Osteoblast (primary cell): Measurements from ENCODE around the gene FLACC1. TPM values are rescaled to one million over a fixed set of nuclear protein-coding genes. Genes with fewer than 3 reads are reported as not detected.

Experiments used
- DNase-seq: peaks from one replicate; pipeline ENCODE4 v3.0.0; 2011; ENCODE audit warnings: low spot score, mixed read lengths; ENCODE audit not compliant: insufficient read length; ENCODE audit errors: missing footprints
- H2AFZ ChIP-seq: 2 replicates; pipeline ENCODE4 v1.6.0; 2011; ENCODE audit warnings: mild to moderate bottlenecking, low read length
- H3K27ac ChIP-seq: 2 replicates; pipeline ENCODE4 v1.5.1; 2011; ENCODE audit warnings: mild to moderate bottlenecking, low read depth, low read length, moderate library complexity
- H3K27me3 ChIP-seq: 2 replicates; pipeline ENCODE4 v1.6.0; 2012; ENCODE audit warnings: mild to moderate bottlenecking, control low read depth, inconsistent platforms, low read length, moderate library complexity; ENCODE audit not compliant: insufficient read depth
- H3K36me3 ChIP-seq: 2 replicates; pipeline ENCODE4 v1.5.1; 2011; ENCODE audit warnings: mild to moderate bottlenecking, low read length, control low read depth, moderate library complexity; ENCODE audit not compliant: insufficient read depth
- H3K4me1 ChIP-seq: 2 replicates; pipeline ENCODE4 v1.5.1; 2011; ENCODE audit warnings: mild to moderate bottlenecking, low read length, control low read depth, moderate library complexity; ENCODE audit not compliant: insufficient read depth
- H3K4me2 ChIP-seq: 2 replicates; pipeline ENCODE4 v1.6.0; 2011; ENCODE audit warnings: mild to moderate bottlenecking, low read length; ENCODE audit not compliant: insufficient read depth
- H3K4me3 ChIP-seq: fragments of 200-600 bp; sonication (generic); 3 replicates; pipeline ENCODE4 v1.5.1; 2012; ENCODE audit warnings: mild to moderate bottlenecking, low read length, inconsistent platforms; ENCODE audit not compliant: insufficient read depth
- H3K79me2 ChIP-seq: 2 replicates; pipeline ENCODE4 v1.6.0; 2012; ENCODE audit warnings: mild to moderate bottlenecking, low read length, control low read depth, inconsistent platforms; ENCODE audit not compliant: insufficient read depth
- H3K9me3 ChIP-seq: 2 replicates; pipeline ENCODE4 v1.5.1; 2011; ENCODE audit warnings: low read depth, low read length, control low read depth
- H4K20me1 ChIP-seq: 2 replicates; pipeline ENCODE4 v1.6.0; 2012; ENCODE audit warnings: mild to moderate bottlenecking, low read length, control low read depth; ENCODE audit not compliant: insufficient read depth
- CTCF ChIP-seq: IDR thresholded peaks from 2 replicates; pipeline ENCODE4 v1.5.1; 2011; ENCODE audit warnings: mild to moderate bottlenecking, low read depth, low read length, moderate library complexity; ENCODE audit errors: extremely low read depth
- total RNA-seq: library from RNA; depleted of rRNA; stranded (reverse); fragments of >200 nt; gene quantifications from 2 replicates; pipeline ENCODE4 v1.2.3, GENCODE V29; 2012

Gene FLACC1
- total RNA-seq, 1 donor = 0.72 TPM

- Histone ChIP-seq H3K79me2 (no peaks in the 10 kb centered on the region), H3K27ac (no peak overlapping the region), H3K9me3 (no peaks in the 10 kb centered on the region), H3K27me3 (no peaks in the 10 kb centered on the region), H4K20me1 (no peaks in the 10 kb centered on the region), H3K4me2 (no peak overlapping the region), H2AFZ (no peak overlapping the region), H3K36me3 (no peaks in the 10 kb centered on the region), H3K4me1 (no peaks in the 10 kb centered on the region), H3K4me3 (no peak overlapping the region)
- peak; percentile 10 for TF ChIP-seq CTCF
- peak; percentile 49 for DNase-seq
These were observed 12.3 kb downstream of the FLACC1 start for GRCh38 chr2:201344663-201345366.

GRCh38 chr2:201343559-201343958, 13.6 kb downstream of the FLACC1 start:
- H3K79me2 ChIP-seq = no peaks in the 10 kb centered on the region
- H3K27me3 ChIP-seq = no peaks in the 10 kb centered on the region
- H3K4me1 ChIP-seq = no peaks in the 10 kb centered on the region
- H2AFZ ChIP-seq = no peak overlapping the region
- H3K4me2 ChIP-seq = no peak overlapping the region
- no peak for TF ChIP-seq CTCF
- H3K9me3 ChIP-seq = no peaks in the 10 kb centered on the region
- no peak overlapping the region for H3K4me3 ChIP-seq
- no peak overlapping the region for H3K27ac ChIP-seq
- H3K36me3 ChIP-seq = no peaks in the 10 kb centered on the region
- DNase-seq = no peak
- no peaks in the 10 kb centered on the region for H4K20me1 ChIP-seq

GRCh38 chr2:201342923-201343322, 14.2 kb downstream of the FLACC1 start:
- Histone ChIP-seq H4K20me1 (no peaks in the 10 kb centered on the region), H3K36me3 (no peaks in the 10 kb centered on the region), H2AFZ (no peak overlapping the region), H3K27me3 (no peaks in the 10 kb centered on the region), H3K79me2 (no peaks in the 10 kb centered on the region), H3K4me2 (no peak overlapping the region), H3K27ac (no peak overlapping the region), H3K4me3 (no peak overlapping the region), H3K9me3 (no peaks in the 10 kb centered on the region), H3K4me1 (no peaks in the 10 kb centered on the region)
- no peak for DNase-seq
- no peak for TF ChIP-seq CTCF

GRCh38 chr2:201329409-201329808, 27.7 kb downstream of the FLACC1 start:
- Histone ChIP-seq H2AFZ (no peak overlapping the region), H3K4me2 (no peak overlapping the region), H3K4me3 (no peak overlapping the region), H3K27me3 (no peaks in the 10 kb centered on the region), H3K27ac (no peak overlapping the region), H3K9me3 (no peaks in the 10 kb centered on the region), H4K20me1 (no peaks in the 10 kb centered on the region), H3K79me2 (no peaks in the 10 kb centered on the region), H3K4me1 (no peaks in the 10 kb centered on the region), H3K36me3 (no peaks in the 10 kb centered on the region)
- DNase-seq = no peak
- TF ChIP-seq CTCF = no peak
